GM12878 (cell line): ENCODE measurements around the gene FAM234B. TPM values are rescaled to one million over a fixed set of nuclear protein-coding genes. Genes with fewer than 3 reads are reported as not detected.
A peak's percentile ranks its signal among the peaks of the same experiment; 100 is the strongest.

Experiments
- ATAC-seq: fragments of 200-7000 bp; cut with Tn5 transposase; 3 replicates; pipeline ENCODE4 v1.9.1; 2020; ENCODE audit warnings: mild to moderate bottlenecking, moderate library complexity
- BruUV-seq: library from RNA; stranded (reverse); fragments of 400-500 nt; replicated peaks from 2 replicates; lab custom pipeline; 2021; lab: Mats Ljungman, UMichigan
- CTCF ChIA-PET: fragments of 300-600 bp; sonication (Branson Sonifier 250); formaldehyde crosslinking; extraction: SDS; loops from one replicate; lab custom pipeline; 2021; ENCODE audit warnings: inconsistent platforms; lab: Yijun Ruan, JAX
- POLR2A ChIA-PET: fragments of 350-600 bp; formaldehyde crosslinking; extraction: SDS; loops from one replicate; lab custom pipeline; 2021; ENCODE audit warnings: inconsistent platforms; lab: Charles Lee
- RAD21 ChIA-PET: fragments of 300-600 bp; sonication (Branson Sonifier 250); formaldehyde crosslinking; loops from one replicate; lab custom pipeline; 2023; ENCODE audit warnings: antibody characterized with exemption; ENCODE audit not compliant: unreplicated experiment; lab: Charles Lee
- SMC1A ChIA-PET: fragments of 300-600 bp; sonication (Branson Sonifier 250); formaldehyde crosslinking; loops from one replicate; lab custom pipeline; 2023; ENCODE audit not compliant: unreplicated experiment, uncharacterized antibody; lab: Charles Lee
- DNase-seq: peaks from one replicate; pipeline ENCODE4 v3.0.0-alpha.2; 2011; ENCODE audit warnings: low read depth, low spot score
- FAIRE-seq: peaks from 3 replicates; lab custom pipeline; 2011; peaks lifted over from hg19 to GRCh38; lab: Jason Lieb, UNC
- H2AFZ ChIP-seq: 2 replicates; pipeline ENCODE4 v1.6.0; 2011; ENCODE audit warnings: low read depth, low read length, control low read depth; ENCODE audit not compliant: control insufficient read depth
- H3K27ac ChIP-seq: 2 replicates; pipeline ENCODE4 v1.5.1; 2011; ENCODE audit warnings: control low read depth; ENCODE audit not compliant: control insufficient read depth, insufficient read depth
- H3K27me3 ChIP-seq, 2 experiments: replicated peaks in 1 of 2; 2 replicates each; pipeline versions ENCODE4 v1.6.0 to v1.6.1; 2011; ENCODE audit warnings: low read length in 1 of 2; ENCODE audit not compliant: control insufficient read depth in 2 of 2, insufficient read depth in 2 of 2
- H3K36me3 ChIP-seq, 2 experiments: 2 replicates each; pipeline ENCODE4 v1.5.1; 2011; ENCODE audit warnings: low read length in 1 of 2; ENCODE audit not compliant: control insufficient read depth in 2 of 2, insufficient read depth in 2 of 2
- H3K4me1 ChIP-seq: 2 replicates; pipeline ENCODE4 v1.6.1; 2011; ENCODE audit warnings: mild to moderate bottlenecking, low read length, moderate library complexity, mixed read lengths; ENCODE audit not compliant: control insufficient read depth, insufficient read depth
- H3K4me2 ChIP-seq: 2 replicates; pipeline ENCODE4 v1.6.0; 2011; ENCODE audit warnings: control low read depth; ENCODE audit not compliant: control insufficient read depth, insufficient read depth
- H3K4me3 ChIP-seq: fragments of 200-600 bp; sonication (generic); 2 replicates; pipeline ENCODE4 v1.5.1; 2016
- H3K79me2 ChIP-seq: 2 replicates; pipeline ENCODE4 v1.6.0; 2011; ENCODE audit warnings: low read length; ENCODE audit not compliant: control insufficient read depth, insufficient read depth
- H3K9ac ChIP-seq: 2 replicates; pipeline ENCODE4 v1.8.0; 2011; ENCODE audit warnings: low read length, control low read depth, mixed read lengths; ENCODE audit not compliant: control insufficient read depth, insufficient read depth
- H3K9me3 ChIP-seq: replicated peaks from 3 replicates; pipeline ENCODE4 v1.5.1; 2011; ENCODE audit warnings: mild to moderate bottlenecking, low read length; ENCODE audit not compliant: control insufficient read depth, insufficient read depth
- H4K20me1 ChIP-seq: 2 replicates; pipeline ENCODE4 v1.6.0; 2011; ENCODE audit not compliant: control insufficient read depth, insufficient read depth
- BCL11A ChIP-seq: IDR thresholded peaks from 2 replicates; pipeline ENCODE4 v1.6.1; 2011; ENCODE audit warnings: low read depth, low read length
- BHLHE40 ChIP-seq, 2 experiments: fragments of 450-650 bp in 1 of 2; IDR thresholded peaks; 2 replicates each; pipeline ENCODE4 v1.6.1; 2011 to 2017; ENCODE audit warnings: low read depth in 2 of 2, borderline replicate concordance in 1 of 2, improper control_type of control experiment in 1 of 2, low read length in 1 of 2, mild to moderate bottlenecking in 1 of 2
- CTCF ChIP-seq, 3 experiments: IDR thresholded peaks in 2 of 3; conservative IDR thresholded peaks in 1 of 3; 2 replicates each; pipeline ENCODE4 v1.5.1; 2011; ENCODE audit warnings: low read depth in 3 of 3, low read length in 3 of 3, mild to moderate bottlenecking in 3 of 3, control low read depth in 2 of 3, moderate library complexity in 2 of 3, inconsistent platforms in 1 of 3, mixed read lengths in 1 of 3; ENCODE audit not compliant: control insufficient read depth in 2 of 3, insufficient read depth in 1 of 3; ENCODE audit errors: extremely low read depth in 1 of 3
- E4F1 ChIP-seq: fragments of 450-650 bp; IDR thresholded peaks from 2 replicates; pipeline ENCODE4 v1.6.1; 2018; ENCODE audit warnings: borderline replicate concordance, mild to moderate bottlenecking; ENCODE audit not compliant: partially characterized antibody
- EGR1 ChIP-seq, 2 experiments: IDR thresholded peaks; 1 replicate in 1 of 2; 2 replicates in 1 of 2; pipeline ENCODE4 v1.6.1; 2011 to 2012; ENCODE audit warnings: low read depth in 2 of 2, low read length in 2 of 2, borderline replicate concordance in 1 of 2, mild to moderate bottlenecking in 1 of 2, moderate library complexity in 1 of 2
- IKZF1 ChIP-seq: fragments of 450-650 bp; conservative IDR thresholded peaks from 2 replicates; pipeline ENCODE4 v1.6.1; 2017; ENCODE audit warnings: antibody characterized with exemption, mild to moderate bottlenecking
- IRF3 ChIP-seq: fragments of 450-650 bp; IDR thresholded peaks from 2 replicates; pipeline ENCODE4 v1.6.1; 2014; ENCODE audit warnings: mild to moderate bottlenecking
- IRF4 ChIP-seq: IDR thresholded peaks from 2 replicates; pipeline ENCODE4 v1.6.1; 2011; ENCODE audit warnings: low read depth, low read length
- JUNB ChIP-seq: IDR thresholded peaks from 2 replicates; pipeline ENCODE4 v1.6.1; 2016; ENCODE audit warnings: antibody characterized with exemption, mild to moderate bottlenecking
- MTA3 ChIP-seq: IDR thresholded peaks from 2 replicates; pipeline ENCODE4 v1.6.1; 2012; ENCODE audit warnings: low read length, inconsistent platforms, borderline replicate concordance
- NFIC ChIP-seq: IDR thresholded peaks from 2 replicates; pipeline ENCODE4 v1.6.1; 2012; ENCODE audit warnings: low read depth, mild to moderate bottlenecking, inconsistent platforms, low read length, moderate library complexity
- POLR2AphosphoS2 ChIP-seq: IDR thresholded peaks from 2 replicates; pipeline ENCODE4 v1.6.1; 2011; ENCODE audit warnings: low read depth, mild to moderate bottlenecking, low read length, improper control_type of control experiment, moderate library complexity
- POU2F2 ChIP-seq: IDR thresholded peaks from 3 replicates; pipeline ENCODE4 v1.6.1; 2011; ENCODE audit warnings: low read depth, mild to moderate bottlenecking, low read length, borderline replicate concordance
- RUNX3 ChIP-seq: IDR thresholded peaks from 2 replicates; pipeline ENCODE4 v1.6.1; 2012; ENCODE audit warnings: low read length, inconsistent platforms
- WGBS: methylation state at CpG from one replicate; pipeline ENCODE4 v1.1.6; 2016; ENCODE audit warnings: low lambda C conversion rate; ENCODE audit not compliant: insufficient replicate concordance, insufficient coverage; ENCODE audit errors: missing lambda C conversion rate; 5-methylcytosine and 5-hydroxymethylcytosine counted together
- in situ Hi-C: fragments of 300-500 bp; cut with MboI; formaldehyde crosslinking; loops from 9 replicates; pipeline ENCODE4 v1.14.3; 2018; ENCODE audit warnings: mixed read lengths
- intact Hi-C: fragments of 100-400 bp; cut with micrococcal nuclease; formaldehyde crosslinking; loops from one replicate; pipeline ENCODE4 v1.14.2; 2022; ENCODE audit not compliant: unreplicated experiment
- polyA plus RNA-seq, 11 experiments: library from polyadenylated mRNA; depleted of rRNA in 4 of 11; unstranded in 6 of 11; stranded (reverse) in 5 of 11; fragments of >200 nt; fragmentation: Nextera tagmentation in 4 of 11; fragmentation: Illumina TruSeq in 1 of 11; extraction: Ambion mirVana in 4 of 11; extraction: Trizol in 1 of 11; gene quantifications; 1 replicate in 1 of 11; 2 replicates in 10 of 11; pipeline versions ENCODE4 v1.2.1 to v1.2.3, GENCODE V29; 2011 to 2016; ENCODE audit warnings: inconsistent platforms in 2 of 11, missing spikeins in 2 of 11, low read depth in 1 of 11
- total RNA-seq, 4 experiments: library from RNA; depleted of rRNA in 3 of 4; stranded (reverse); fragments of >200 nt in 3 of 4; fragmentation: Illumina TruSeq in 1 of 4; extraction: Trizol in 1 of 4; gene quantifications; 2 replicates each; pipeline versions ENCODE4 v1.2.1 to v1.2.3, GENCODE V29; 2013 to 2021

Gene FAM234B
- total and polyA plus RNA-seq, 10 of the 15 experiments (the other 5 are each of a cell fraction or from before 2014, with no cell fraction given): 0.09 to 2.8 (median 0.18) TPM

- no peak for TF ChIP-seq CTCF (IDR thresholded peaks at IDR 0.05 in 2 of 3, conservative IDR thresholded peaks at IDR 0.05 in 1 of 3; ENCODE audit: control insufficient read depth in 2 of 3, extremely low read depth in 1 of 3, insufficient read depth in 1 of 3, low read depth in 3 of 3, low read length in 3 of 3)
These were observed 49.7 kb downstream of the FAM234B start (continued) for GRCh38 chr12:13093848-13094220.

GRCh38 chr12:13094367-13094766, 50.2 kb downstream of the FAM234B start:
- ChIA-PET CTCF (no interaction called here), SMC1A (interaction anchor here (1.2 to 1.4 kb wide), 2 partner anchors 10 to 118 kb away, joined by 3 to 5 read pairs; no protein-coding TSS in a partner anchor), RAD21 (no interaction called here), POLR2A (no interaction called here)
- in situ Hi-C loops: no loop called here
- Histone ChIP-seq H3K27me3 (no peaks in the 10 kb centered on the region), H3K79me2 (no peaks in the 10 kb centered on the region), H3K4me1 (peaks cover 31% of the 10 kb centered on the region), H3K9ac (no peak overlapping the region), H3K4me2 (peak overlapping the region; percentile 22; the same call in 1 of the 2 replicates), H3K36me3 (no peaks in the 10 kb centered on the region), H3K9me3 (no peaks in the 10 kb centered on the region; the same call in 2 of the 3 replicates), H4K20me1 (no peaks in the 10 kb centered on the region), H3K27ac (no peak overlapping the region), H3K4me3 (no peak overlapping the region), H2AFZ (no peak overlapping the region)
- DNase-seq (no peak), FAIRE-seq (peak; percentile 74), ATAC-seq (peak; percentile 45)
- WGBS: 2% methylated on average over 3 of the region's 3 CpGs
- no TSS peak for BruUV-seq
- intact Hi-C loops: no loop called here
- TF ChIP-seq NFIC (peak; percentile 82), IKZF1 (no peak), BCL11A (no peak), POU2F2 (no peak), E4F1 (no peak), EGR1 (IDR thresholded peaks at IDR 0.05; ENCODE audit: borderline replicate concordance in 1 of 2, low read depth in 2 of 2, low read length in 2 of 2) (no peak), BHLHE40 (IDR thresholded peaks at IDR 0.05; ENCODE audit: borderline replicate concordance in 1 of 2, low read depth in 2 of 2, low read length in 1 of 2) (peak; percentile 53 to 75; a peak in 2 of 4 replicates), POLR2AphosphoS2 (no peak), RUNX3 (peak; percentile 68), MTA3 (0 out of 2 replicates have a peak, but pooled peaks have one; percentile 48), IRF3 (no peak), JUNB (peak; percentile 83), IRF4 (0 out of 2 replicates have a peak, but pooled peaks have one; percentile 39)
